Measurements from ENCODE around the gene CRYBG1. TPM values are rescaled to one million over a fixed set of nuclear protein-coding genes. Genes with fewer than 3 reads are reported as not detected.

CRYBG1 gene
- total and polyA plus RNA-seq, 10 of the 15 experiments (the other 5 are each of a cell fraction or from before 2014, with no cell fraction given) = 6.5 to 57.0 (median 25.2) TPM

DNA sequence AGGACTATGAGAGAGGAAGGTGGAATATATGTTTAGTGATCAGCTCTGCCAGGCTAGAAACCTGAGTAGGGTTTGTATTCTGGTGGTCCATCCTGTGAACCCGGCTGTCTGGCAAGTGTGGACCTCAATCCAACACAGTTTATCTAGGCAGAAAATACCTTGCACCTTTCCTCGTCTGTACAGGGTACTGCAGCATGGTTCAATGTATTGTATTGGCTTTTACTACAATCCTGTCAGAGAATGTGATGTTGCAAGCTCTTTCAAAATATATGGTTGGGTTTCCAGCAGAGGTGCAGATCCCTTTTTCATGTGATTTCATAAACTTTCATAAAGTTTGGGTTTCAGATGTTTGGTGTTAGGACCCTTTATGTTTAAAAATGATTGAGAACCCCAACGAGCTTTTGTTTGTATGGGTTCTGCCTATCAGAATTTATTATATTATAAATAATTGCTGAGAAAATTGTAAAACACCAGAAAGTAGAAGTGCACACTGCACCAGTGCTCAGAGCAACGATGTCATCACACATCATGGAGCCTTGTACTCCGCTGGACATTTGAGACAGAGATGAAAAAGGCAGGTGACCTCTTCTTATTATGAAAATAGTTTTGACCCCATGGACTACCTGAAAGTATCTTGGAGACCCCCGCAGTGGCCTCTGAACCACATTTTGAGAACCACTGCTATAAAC lies 162.2 kb downstream of the CRYBG1 start:
- TF ChIP-seq WRNIP1 (IDR thresholded peaks at IDR 0.05; ENCODE audit: borderline replicate concordance, low read depth, low read length) = 0 out of 2 replicates have a peak, but pooled peaks have one; percentile 84
- TF ChIP-seq, protein P1, sequence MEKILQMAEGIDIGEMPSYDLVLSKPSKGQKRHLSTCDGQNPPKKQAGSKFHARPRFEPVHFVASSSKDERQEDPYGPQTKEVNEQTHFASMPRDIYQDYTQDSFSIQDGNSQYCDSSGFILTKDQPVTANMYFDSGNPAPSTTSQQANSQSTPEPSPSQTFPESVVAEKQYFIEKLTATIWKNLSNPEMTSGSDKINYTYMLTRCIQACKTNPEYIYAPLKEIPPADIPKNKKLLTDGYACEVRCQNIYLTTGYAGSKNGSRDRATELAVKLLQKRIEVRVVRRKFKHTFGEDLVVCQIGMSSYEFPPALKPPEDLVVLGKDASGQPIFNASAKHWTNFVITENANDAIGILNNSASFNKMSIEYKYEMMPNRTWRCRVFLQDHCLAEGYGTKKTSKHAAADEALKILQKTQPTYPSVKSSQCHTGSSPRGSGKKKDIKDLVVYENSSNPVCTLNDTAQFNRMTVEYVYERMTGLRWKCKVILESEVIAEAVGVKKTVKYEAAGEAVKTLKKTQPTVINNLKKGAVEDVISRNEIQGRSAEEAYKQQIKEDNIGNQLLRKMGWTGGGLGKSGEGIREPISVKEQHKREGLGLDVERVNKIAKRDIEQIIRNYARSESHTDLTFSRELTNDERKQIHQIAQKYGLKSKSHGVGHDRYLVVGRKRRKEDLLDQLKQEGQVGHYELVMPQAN (conservative IDR thresholded peaks at IDR 0.05) = no peak
- TF ChIP-seq, protein P2, sequence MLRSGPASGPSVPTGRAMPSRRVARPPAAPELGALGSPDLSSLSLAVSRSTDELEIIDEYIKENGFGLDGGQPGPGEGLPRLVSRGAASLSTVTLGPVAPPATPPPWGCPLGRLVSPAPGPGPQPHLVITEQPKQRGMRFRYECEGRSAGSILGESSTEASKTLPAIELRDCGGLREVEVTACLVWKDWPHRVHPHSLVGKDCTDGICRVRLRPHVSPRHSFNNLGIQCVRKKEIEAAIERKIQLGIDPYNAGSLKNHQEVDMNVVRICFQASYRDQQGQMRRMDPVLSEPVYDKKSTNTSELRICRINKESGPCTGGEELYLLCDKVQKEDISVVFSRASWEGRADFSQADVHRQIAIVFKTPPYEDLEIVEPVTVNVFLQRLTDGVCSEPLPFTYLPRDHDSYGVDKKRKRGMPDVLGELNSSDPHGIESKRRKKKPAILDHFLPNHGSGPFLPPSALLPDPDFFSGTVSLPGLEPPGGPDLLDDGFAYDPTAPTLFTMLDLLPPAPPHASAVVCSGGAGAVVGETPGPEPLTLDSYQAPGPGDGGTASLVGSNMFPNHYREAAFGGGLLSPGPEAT (IDR thresholded peaks at IDR 0.05; ENCODE audit: low read depth) = no peak
- TF ChIP-seq FOXK2 (IDR thresholded peaks at IDR 0.05) = no peak
- TF ChIP-seq POLR2AphosphoS5 (IDR thresholded peaks at IDR 0.05; ENCODE audit: low read length) = 0 out of 2 replicates have a peak, but pooled peaks have one; percentile 60
- H3K36me3 ChIP-seq (ENCODE audit: control insufficient read depth in 2 of 2, insufficient read depth in 2 of 2, low read length in 1 of 2) = peaks cover 0 to 12% of the 10 kb centered on the region in 2 experiments; a peak in 2 of 4 replicates
- peaks cover 80% of the 10 kb centered on the region for H3K79me2 ChIP-seq (ENCODE audit: control insufficient read depth, insufficient read depth, low read length)
- peak overlapping the region; percentile 93 for H3K9ac ChIP-seq (ENCODE audit: control insufficient read depth, insufficient read depth, low read length)
- POLR2A ChIA-PET = interaction anchor here (0.5 to 3.8 kb wide), 4 partner anchors 12 to 102 kb away, joined by 3 to 47 read pairs (median 4); no protein-coding TSS in a partner anchor
- H3K27ac ChIP-seq (ENCODE audit: control insufficient read depth, insufficient read depth) = peak overlapping the region; percentile 93
- in situ Hi-C loops (cut with MboI) (loop anchor here (25.0 kb wide), 1 partner anchor 1060 kb away; no protein-coding TSS in a partner anchor), intact Hi-C loops (cut with micrococcal nuclease; ENCODE audit: unreplicated experiment) (loop anchor here (5.0 kb wide), 3 partner anchors 340 to 1040 kb away; no protein-coding TSS in a partner anchor)
- DNase-seq (ENCODE audit: low read depth, low spot score) = no peak
- peak overlapping the region; percentile 79 for H3K4me2 ChIP-seq (ENCODE audit: control insufficient read depth, insufficient read depth)
- H3K4me1 ChIP-seq (ENCODE audit: control insufficient read depth, insufficient read depth, low read length) = peaks cover 7% of the 10 kb centered on the region; the same call in 1 of the 2 replicates
- SMC1A ChIA-PET (ENCODE audit: uncharacterized antibody, unreplicated experiment) = interaction anchor here (0.7 to 9.0 kb wide), 11 partner anchors 11 to 324 kb away, joined by 3 to 109 read pairs (median 4); no protein-coding TSS in a partner anchor
- no TSS peak for BruUV-seq (replicated peaks)
- RAD21 ChIA-PET (ENCODE audit: unreplicated experiment) = interaction anchor here (0.8 to 7.9 kb wide), 5 partner anchors 10 to 108 kb away, joined by 3 to 101 read pairs (median 7); no protein-coding TSS in a partner anchor
- no peaks in the 10 kb centered on the region for H3K27me3 ChIP-seq (replicated peaks in 1 of 2; ENCODE audit: control insufficient read depth in 2 of 2, insufficient read depth in 2 of 2, low read length in 1 of 2)
- CTCF ChIA-PET = interaction anchor here (0.9 to 4.8 kb wide), 5 partner anchors 11 to 18 kb away, joined by 3 to 51 read pairs (median 4); no protein-coding TSS in a partner anchor
- ATAC-seq = peak; percentile 1; the same call in 1 of the 3 replicates
- peak overlapping the region; percentile 73 for H3K4me3 ChIP-seq
- H3K9me3 ChIP-seq (replicated peaks; ENCODE audit: control insufficient read depth, insufficient read depth, low read length) = no peaks in the 10 kb centered on the region
- no peaks in the 10 kb centered on the region for H4K20me1 ChIP-seq (ENCODE audit: control insufficient read depth, insufficient read depth)
- FAIRE-seq = no peak
- H2AFZ ChIP-seq (ENCODE audit: control insufficient read depth, low read depth, low read length) = no peak overlapping the region
- under 1% methylated on average over 6 of the region's 6 CpGs for WGBS (ENCODE audit: insufficient coverage, insufficient replicate concordance, low lambda C conversion rate, missing lambda C conversion rate)
